22Rv1 (cell line): ENCODE data around the gene BCL2L11.

Experiments used
- H3K27ac ChIP-seq: fragments of 450-650 bp; 2 replicates; pipeline ENCODE4 v1.5.1; 2017
- CTCF ChIP-seq: fragments of 450-650 bp; IDR thresholded peaks from 2 replicates; pipeline ENCODE4 v1.5.1; 2017; ENCODE audit warnings: mild to moderate bottlenecking
- ZFX ChIP-seq: fragments of 450-650 bp; IDR thresholded peaks from 2 replicates; pipeline ENCODE4 v1.6.1; 2017; ENCODE audit warnings: antibody characterized with exemption, borderline replicate concordance

BCL2L11 gene

GRCh38 chr2:111145103-111145760 lies 24.5 kb downstream of the BCL2L11 start:
- no peak for TF ChIP-seq ZFX
- no peak for TF ChIP-seq CTCF
- no peak overlapping the region for H3K27ac ChIP-seq

- H3K27ac ChIP-seq, result no peak overlapping the region
- TF ChIP-seq ZFX, result no peak
- no peak for TF ChIP-seq CTCF
Observed at GRCh38 chr2:111145951-111146350, 25.2 kb downstream of the BCL2L11 start.

- TF ChIP-seq ZFX (no peak), CTCF (no peak)
- no peak overlapping the region for H3K27ac ChIP-seq
Observed at GRCh38 chr2:111148225-111148873, 27.6 kb downstream of the BCL2L11 start.

- TF ChIP-seq ZFX (no peak), CTCF (no peak)
- H3K27ac ChIP-seq, result no peak overlapping the region
Observed at GRCh38 chr2:111148925-111149324, 28.2 kb downstream of the BCL2L11 start.

- TF ChIP-seq CTCF, result no peak
- no peak for TF ChIP-seq ZFX
- no peak overlapping the region for H3K27ac ChIP-seq
Observed at GRCh38 chr2:111149882-111150455, 29.3 kb downstream of the BCL2L11 start.

GRCh38 chr2:111154758-111155157 lies 34.0 kb downstream of the BCL2L11 start:
- no peak overlapping the region for H3K27ac ChIP-seq
- TF ChIP-seq ZFX (no peak), CTCF (no peak)

- no peak overlapping the region for H3K27ac ChIP-seq
- no peak for TF ChIP-seq ZFX
Observed at GRCh38 chr2:111155610-111156009, 34.9 kb downstream of the BCL2L11 start.

GRCh38 chr2:111156529-111156928 lies 35.8 kb downstream of the BCL2L11 start:
- no peak for TF ChIP-seq ZFX
- TF ChIP-seq CTCF, result no peak
- H3K27ac ChIP-seq, result no peak overlapping the region
